Activated CD4-positive, alpha-beta T cell treated with anti-CD3 and anti-CD28 coated beads for 1 hour (primary cell): Measurements from ENCODE around the gene MBD6.
"Not testable (repeated sequence)": the region's sequence is repeated elsewhere in the genome, so short reads cannot be mapped to it uniquely, and the experiment has no call there.

ENCODE experiments used
- DNase-seq: peaks from one replicate; pipeline ENCODE4 v3.0.0-alpha.2; 2020

The MBD6 gene

DNA sequence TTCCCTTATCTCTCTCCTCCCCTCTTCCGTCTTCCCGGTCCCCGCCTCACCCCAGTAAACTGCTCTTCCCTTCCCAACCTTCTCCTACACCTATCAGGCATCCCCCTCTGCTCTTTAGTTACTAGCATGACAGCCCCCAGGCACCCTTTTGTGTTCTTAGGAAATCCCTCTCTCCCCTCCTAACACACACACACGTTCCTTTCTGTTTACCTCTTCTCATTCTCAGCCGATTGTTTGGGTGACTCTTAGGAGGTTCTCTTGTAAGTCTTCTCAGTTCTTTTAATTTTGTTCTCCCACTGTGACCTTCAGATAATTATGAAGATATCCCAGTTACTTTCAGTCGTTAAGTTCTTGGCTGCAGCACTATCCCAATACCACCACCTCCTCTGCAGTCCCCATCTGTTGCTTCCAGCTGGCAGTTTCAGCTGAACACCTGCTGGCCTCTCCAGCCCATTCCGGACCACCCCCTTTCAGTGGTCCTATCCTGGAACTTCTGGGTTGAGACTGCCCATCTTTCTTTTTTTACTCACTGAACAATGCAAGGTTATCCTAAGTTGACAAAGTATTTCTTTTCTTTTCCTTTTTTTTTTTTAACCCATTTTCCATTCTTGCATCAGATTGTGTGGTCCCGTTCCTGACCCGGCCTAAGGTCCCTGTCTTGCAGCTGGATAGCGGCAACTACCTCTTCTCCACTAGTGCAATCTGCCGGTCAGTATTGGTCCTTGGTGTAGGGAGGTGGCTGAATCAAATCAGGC, 34.0 kb upstream of the MBD6 start:
- no peak for DNase-seq

DNA sequence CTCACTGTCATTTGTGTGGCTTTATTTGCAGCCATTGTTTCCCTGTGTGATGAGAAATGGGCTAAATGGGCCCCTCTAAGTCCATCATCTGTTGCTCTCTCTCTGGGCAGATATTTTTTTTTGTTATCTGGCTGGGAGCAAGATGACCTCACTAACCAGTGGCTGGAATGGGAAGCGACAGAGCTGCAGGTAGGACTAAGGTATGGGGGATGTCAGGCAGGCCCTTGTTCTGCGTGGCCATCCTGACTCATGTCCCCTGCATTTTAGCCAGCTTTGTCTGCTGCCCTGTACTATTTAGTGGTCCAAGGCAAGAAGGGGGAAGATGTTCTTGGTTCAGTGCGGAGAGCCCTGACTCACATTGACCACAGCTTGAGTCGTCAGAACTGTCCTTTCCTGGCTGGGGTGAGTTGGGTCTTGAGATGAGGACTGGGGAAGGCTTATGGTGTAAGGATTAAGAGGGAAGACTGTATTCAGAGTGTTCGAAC, 33.4 kb upstream of the MBD6 start:
- no peak for DNase-seq

GRCh38 chr12:57490126-57490525, 32.5 kb upstream of the MBD6 start:
- DNase-seq: no peak

DNA sequence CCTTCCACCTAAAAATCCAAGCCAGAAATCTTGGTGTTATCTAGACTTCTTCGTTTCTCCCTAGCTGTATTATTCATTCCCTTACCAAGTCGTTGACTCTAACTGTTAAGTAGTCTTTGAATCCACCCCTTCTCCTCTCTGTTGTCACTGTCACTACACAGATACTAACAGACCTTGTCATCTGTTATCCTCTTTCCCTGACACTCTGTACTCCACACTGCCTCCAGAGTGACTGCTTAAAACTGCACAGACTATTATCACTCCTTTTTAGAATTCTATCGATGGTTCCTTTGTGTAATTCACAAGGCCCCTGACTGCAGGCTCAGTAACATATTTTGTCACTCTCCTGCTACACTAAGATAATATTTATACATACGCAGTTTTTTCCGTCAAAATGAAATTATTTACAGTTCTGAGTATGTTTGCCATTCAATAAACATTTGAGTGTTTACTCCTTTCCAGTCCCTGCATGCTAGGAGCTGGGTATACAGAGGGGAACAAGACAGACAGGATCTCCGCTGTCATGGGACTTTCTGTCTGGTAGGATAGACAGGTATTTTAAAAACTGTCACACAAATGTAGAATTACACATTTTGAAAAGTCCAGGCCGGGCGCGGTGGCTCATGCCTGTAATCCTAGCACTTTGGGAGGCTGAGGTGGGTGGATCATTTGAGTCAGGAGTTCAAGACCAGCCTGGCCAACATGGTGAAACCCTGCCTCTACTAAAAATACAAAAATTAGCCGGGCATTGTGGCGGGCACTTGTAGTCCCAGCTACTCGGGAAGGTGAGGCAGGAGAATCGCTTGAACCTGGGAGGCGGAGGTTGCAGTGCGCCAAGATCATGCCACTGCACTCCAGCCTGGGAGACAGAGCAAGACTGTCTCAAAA, 31.0 kb upstream of the MBD6 start:
- no peak for DNase-seq

GRCh38 chr12:57495051-57495701, 27.4 kb upstream of the MBD6 start:
- not testable (repeated sequence) for DNase-seq

GRCh38 chr12:57496822-57497221, 25.8 kb upstream of the MBD6 start:
- DNase-seq: no peak

DNA sequence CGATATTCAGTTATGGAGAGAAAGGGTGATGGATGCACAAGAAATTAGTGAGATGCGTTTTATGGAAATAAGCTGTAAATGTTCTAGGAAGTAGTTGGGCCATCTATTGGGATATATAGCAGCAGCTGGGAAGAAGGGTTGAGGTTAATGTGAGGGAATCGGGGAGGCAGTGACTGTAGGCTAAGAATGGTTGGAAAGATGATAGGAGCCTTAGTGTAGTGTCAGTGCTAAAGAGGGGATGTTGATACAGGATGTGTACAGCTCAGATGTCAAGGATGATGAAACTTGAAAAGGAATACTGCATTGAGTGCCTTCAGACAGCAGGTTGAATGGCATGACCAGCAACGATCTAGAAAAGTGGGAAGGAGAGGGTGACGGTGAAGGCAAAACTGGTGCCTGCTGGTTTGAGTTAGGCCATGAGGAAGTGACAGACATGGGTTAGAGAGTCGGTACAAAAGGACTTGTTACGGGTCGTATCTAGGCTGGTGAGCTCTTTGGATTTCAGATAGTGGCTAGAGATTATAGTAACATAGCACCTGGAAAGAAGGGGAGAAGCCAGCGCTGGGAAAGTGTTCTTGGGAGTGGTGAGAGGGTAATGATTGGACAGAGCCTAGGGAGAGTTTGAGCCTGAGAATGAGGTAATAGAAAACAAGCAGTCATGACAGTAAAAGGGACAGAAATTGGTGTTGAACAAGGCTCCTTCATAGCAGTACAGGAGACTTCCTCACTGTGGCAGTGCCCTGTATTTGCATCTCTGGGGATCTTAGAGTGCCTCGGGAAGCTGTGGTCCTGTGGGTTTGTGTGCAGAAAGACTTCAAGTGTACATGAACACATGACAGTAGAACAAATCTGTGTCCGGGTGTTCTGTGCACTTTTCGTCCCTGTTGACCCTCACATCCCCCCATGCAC, 25.1 kb upstream of the MBD6 start:
- no peak for DNase-seq

DNA sequence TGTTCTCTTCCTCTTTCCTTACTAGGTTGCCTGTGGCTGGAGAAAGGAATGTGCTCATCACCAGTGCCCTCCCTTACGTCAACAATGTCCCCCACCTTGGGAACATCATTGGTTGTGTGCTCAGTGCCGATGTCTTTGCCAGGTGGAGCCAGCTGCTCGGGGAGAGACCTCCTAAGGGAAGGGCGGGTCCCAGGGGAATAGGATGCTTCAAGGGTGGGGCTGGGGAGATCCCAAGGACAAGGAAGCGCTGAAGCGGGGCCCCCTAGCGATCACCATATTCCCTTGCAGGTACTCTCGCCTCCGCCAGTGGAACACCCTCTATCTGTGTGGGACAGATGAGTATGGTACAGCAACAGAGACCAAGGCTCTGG, 24.5 kb upstream of the MBD6 start:
- no peak for DNase-seq

DNA sequence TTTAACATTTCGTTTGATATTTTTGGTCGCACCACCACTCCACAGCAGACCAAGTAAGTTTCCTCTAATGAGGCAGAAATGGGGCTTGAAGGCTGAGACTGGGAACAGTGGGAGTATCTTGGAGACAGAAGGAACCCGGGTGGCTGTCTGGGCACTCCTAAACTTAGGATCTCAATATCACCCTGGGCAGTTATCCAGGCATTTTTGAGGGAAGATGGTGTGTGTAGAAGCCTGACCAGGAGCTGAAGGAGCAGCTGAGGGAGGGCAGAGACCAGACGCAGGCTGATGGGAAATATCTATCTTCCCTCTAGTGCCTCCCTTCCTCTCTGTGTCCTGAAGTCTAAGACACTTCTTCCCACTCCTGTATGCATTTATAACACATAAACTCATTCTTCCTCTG, 24.1 kb upstream of the MBD6 start:
- DNase-seq: no peak

DNA sequence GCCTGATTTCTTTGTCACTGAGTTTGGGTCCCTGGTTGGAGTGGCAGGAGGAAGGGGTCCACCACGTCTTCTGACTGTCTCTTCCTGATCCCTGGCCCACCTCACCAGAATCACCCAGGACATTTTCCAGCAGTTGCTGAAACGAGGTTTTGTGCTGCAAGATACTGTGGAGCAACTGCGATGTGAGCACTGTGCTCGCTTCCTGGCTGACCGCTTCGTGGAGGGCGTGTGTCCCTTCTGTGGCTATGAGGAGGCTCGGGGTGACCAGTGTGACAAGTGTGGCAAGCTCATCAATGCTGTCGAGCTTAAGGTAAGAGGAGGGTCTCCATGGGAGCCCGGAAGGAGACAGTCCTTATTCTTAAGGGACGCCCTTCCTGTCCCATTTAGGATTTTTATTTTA, 22.4 kb upstream of the MBD6 start:
- no peak for DNase-seq

DNA sequence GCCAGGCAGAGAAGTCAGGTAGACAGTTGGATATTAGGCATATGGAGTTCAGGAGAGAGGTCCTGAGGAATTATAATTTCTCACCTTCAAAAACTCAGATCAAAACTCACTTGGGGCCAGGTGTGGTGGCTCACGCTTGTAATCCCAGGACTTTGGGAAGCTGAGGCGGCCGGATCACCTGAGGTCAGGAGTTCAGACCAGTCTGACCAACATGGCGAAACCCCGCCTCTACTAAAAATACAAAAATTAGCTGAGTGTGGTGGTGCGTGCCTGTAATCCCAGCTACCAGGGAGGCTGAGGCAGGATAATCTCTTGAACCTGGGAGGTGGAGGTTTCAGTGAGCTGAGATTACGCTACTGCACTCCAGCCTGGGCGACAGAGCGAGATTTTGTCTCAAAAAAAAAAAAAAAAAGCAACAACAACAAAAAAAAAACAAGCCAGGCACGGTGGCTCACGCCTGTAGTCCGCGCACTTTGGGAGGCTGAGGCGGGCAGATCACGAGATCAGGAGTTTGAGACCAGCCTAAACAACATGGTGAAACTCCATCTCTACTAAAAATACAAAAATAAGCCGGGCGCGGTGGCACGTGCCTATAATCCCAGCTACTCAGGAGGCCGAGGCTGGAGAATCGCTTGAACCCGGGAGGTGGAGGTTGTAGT, 20.2 kb upstream of the MBD6 start:
- DNase-seq: not testable (repeated sequence)

DNA sequence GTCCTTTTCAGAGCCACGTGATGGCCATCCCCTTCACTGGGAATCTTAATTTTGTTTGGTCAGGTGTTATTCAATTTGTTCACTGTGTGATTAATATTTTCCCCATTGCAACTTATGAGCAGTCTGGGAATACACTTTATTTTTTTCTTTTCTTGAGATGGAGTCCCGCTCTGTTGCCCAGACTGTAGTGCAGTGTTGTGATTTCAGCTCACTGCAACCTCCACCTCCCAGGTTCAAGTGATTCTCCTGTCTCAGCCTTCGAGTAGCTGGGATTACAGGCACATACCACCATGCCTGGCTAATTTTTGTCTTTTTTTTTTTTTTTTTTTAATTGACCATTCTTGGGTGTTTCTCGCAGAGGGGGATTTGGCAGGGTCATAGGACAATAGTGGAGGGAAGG, 16.1 kb upstream of the MBD6 start:
- DNase-seq: not testable (repeated sequence)

DNA sequence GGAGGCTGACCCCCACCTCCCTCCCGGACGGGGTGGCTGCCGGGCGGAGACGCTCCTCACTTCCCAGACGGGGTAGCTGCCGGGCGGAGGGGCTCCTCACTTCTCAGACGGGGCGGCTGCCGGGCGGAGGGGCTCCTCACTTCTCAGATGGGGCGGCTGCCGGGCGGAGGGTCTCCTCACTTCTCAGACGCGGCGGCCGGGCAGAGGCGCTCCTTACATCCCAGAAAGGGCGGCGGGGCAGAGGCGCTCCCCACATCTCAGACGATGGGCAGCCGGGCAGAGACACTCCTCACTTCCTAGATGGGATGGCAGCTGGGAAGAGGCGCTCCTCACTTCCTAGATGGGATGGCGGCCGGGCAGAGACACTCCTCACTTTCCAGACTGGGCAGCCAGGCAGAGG, 14.8 kb upstream of the MBD6 start:
- not testable (repeated sequence) for DNase-seq

GRCh38 chr12:57511161-57511560, 11.5 kb upstream of the MBD6 start:
- no peak for DNase-seq

DNA sequence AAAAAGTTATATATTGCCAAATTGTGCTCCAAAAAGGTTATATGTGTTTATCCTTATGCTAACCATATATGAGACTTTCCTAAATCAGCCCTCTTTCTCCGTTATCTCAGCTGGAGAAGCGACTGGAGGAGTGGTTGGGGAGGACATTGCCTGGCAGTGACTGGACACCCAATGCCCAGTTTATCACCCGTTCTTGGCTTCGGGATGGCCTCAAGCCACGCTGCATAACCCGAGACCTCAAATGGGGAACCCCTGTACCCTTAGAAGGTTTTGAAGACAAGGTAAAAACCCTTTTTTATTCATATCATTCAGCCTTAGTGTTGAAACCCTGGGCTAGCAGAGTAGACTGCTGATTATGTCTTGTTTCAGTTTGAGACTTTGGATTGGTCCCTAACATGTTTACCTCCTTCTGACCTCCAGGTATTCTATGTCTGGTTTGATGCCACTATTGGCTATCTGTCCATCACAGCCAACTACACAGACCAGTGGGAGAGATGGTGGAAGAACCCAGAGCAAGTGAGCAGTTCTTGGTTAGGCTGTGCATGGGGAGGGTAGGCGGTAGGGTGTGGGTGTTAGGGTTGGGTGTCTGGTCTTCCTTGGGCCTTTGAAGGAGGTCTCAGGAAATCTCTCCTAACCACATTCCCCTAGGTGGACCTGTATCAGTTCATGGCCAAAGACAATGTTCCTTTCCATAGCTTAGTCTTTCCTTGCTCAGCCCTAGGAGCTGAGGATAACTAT, 10.9 kb upstream of the MBD6 start:
- no peak for DNase-seq

GRCh38 chr12:57512665-57513064, 10.0 kb upstream of the MBD6 start:
- DNase-seq: no peak

DNA sequence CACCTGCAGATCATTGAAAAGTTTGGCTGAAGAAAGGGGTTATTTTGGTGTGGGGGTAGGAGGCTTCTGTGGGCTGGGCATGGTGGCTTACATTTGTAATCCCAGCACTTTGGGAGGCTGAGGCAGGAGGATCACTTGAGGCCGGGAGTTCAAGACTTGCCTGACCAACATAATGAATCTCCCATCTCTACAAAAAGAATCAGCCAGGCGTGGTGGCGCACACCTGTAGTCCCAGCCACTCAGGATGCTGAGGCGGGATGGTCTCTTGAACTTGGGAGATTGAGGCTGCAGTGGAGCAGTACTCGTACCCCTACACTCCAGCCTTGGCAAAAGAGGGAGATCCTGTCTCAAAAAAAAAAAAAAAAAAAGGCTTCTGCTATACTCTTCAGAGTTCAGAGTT, 9.4 kb upstream of the MBD6 start:
- DNase-seq: no peak

DNA sequence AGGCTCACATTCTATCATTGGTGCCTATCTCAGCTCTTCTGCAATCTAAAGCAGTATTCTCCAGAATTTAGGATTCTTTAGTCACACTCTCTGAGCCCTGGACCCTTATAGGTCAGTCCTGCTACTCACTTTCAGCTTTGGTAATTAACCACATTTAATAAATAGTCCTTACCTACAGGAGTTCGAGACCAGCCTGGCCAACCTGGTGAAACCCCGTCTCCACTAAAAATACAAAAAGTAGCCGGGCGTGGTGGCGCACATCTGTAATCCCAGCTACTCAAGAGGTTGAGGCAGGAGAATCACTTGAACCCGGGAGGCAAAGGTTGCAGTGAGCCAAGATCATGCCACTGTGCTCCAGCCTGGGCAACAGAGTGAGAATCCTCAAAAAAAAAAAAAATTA, 8.9 kb upstream of the MBD6 start:
- DNase-seq: not testable (repeated sequence)

- not testable (repeated sequence) for DNase-seq
Observed at GRCh38 chr12:57514246-57514645, 8.4 kb upstream of the MBD6 start.

DNA sequence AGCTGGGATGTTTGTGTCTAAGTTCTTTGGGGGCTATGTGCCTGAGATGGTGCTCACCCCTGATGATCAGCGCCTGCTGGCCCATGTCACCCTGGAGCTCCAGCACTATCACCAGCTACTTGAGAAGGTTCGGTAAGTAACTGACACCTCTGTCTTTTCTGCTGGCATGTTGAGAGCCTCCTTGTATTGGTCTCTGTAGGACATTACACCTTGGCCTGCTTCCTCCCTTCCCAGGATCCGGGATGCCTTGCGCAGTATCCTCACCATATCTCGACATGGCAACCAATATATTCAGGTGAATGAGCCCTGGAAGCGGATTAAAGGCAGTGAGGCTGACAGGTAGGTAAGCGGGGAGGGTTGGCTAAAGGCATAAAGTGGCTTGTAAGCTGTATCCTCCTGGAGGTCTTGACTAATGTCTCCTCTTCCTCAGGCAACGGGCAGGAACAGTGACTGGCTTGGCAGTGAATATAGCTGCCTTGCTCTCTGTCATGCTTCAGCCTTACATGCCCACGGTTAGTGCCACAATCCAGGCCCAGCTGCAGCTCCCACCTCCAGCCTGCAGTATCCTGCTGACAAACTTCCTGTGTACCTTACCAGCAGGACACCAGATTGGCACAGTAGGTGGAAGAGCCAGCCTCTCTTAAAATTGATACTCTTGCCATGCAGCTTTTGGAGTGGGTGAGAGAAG, 7.8 kb upstream of the MBD6 start:
- DNase-seq: no peak
